H1 (cell line): Measurements from ENCODE around the gene BORCS6. TPM values are rescaled to one million over a fixed set of nuclear protein-coding genes. Genes with fewer than 3 reads are reported as not detected.

Experiments
- CBX5 ChIP-seq: fragments of 300-800, 300-1000 bp; sonication (generic); IDR thresholded peaks from 2 replicates; pipeline ENCODE4 v1.7.1; 2016; ENCODE audit warnings: antibody characterized with exemption, low read length, low read depth
- SIN3A ChIP-seq, 2 experiments: IDR thresholded peaks in 1 of 2; conservative IDR thresholded peaks in 1 of 2; 2 replicates each; pipeline ENCODE4 v1.6.1; 2011 to 2012; ENCODE audit warnings: low read length in 2 of 2, improper control_type of control experiment in 1 of 2, low read depth in 1 of 2, mild to moderate bottlenecking in 1 of 2
- polyA plus RNA-seq, 7 experiments: library from polyadenylated mRNA; depleted of rRNA in 3 of 7; stranded (reverse) in 5 of 7; unstranded in 2 of 7; fragments of >200 nt in 5 of 7; fragments of 200-250 nt in 2 of 7; gene quantifications; 1 replicate in 5 of 7; 2 replicates in 1 of 7; 4 replicates in 1 of 7; pipeline versions ENCODE4 v1.2.1 to v1.2.3, GENCODE V29; 2011 to 2013; ENCODE audit warnings: missing spikeins in 2 of 7, mixed read lengths in 2 of 7
- total RNA-seq: library from RNA; stranded (reverse); fragmentation: NEBNext Ultra II Directional; extraction: Animal tissue kit (Norgen Biotek cat#: 25700); gene quantifications from 2 replicates; pipeline ENCODE4 v1.2.1, GENCODE V29; 2021

BORCS6 gene
- total and polyA plus RNA-seq, 2 of the 8 experiments (the other 6 are each of a cell fraction or from before 2014, with no cell fraction given), result 3.3 to 3.6 TPM

GRCh38 chr17:8153957-8154607 is 35.9 kb downstream of the BORCS6 start (continued):
- TF ChIP-seq CBX5 (no peak), SIN3A (conservative IDR thresholded peaks at IDR 0.05 in 1 of 2, IDR thresholded peaks at IDR 0.05 in 1 of 2; ENCODE audit: low read depth in 1 of 2, low read length in 2 of 2) (peak; percentile 13 to 86; a peak in 3 of 4 replicates)
